GM18868 (cell line): ENCODE data around the gene AKR1C2.
"Not testable (repeated sequence)": the region's sequence is repeated elsewhere in the genome, so short reads cannot be mapped to it uniquely, and the experiment has no call there.

Experiments used
- ATAC-seq: cut with Tn5 transposase; IDR thresholded peaks from one replicate; pipeline ENCODE4 v1.9.1; 2021; ENCODE audit warnings: mild to moderate bottlenecking, moderate library complexity; ENCODE audit not compliant: unreplicated experiment

Gene AKR1C2

DNA sequence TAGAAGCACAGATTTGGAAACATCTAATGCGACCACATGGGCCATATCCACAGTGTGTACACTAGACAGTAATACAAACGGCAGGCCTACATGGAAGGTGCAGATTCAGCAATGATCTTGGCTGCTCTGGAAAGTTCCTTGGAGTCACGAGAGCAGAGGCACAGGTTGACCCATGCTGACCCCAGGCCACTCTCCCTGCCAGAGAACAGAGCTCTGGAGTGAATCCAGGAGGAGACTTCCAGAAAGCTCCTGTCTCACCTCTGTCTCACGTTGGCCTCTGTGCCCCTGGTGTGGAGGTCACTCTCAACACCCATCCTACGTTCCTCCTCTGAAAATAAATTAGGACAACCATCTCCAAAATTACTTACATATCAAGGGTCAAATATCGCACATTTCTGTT is 12.2 kb downstream of the AKR1C2 start:
- not testable (repeated sequence) for ATAC-seq

- ATAC-seq = no peak
Observed at GRCh38 chr10:4990217-4990616, 13.4 kb downstream of the AKR1C2 start.

DNA sequence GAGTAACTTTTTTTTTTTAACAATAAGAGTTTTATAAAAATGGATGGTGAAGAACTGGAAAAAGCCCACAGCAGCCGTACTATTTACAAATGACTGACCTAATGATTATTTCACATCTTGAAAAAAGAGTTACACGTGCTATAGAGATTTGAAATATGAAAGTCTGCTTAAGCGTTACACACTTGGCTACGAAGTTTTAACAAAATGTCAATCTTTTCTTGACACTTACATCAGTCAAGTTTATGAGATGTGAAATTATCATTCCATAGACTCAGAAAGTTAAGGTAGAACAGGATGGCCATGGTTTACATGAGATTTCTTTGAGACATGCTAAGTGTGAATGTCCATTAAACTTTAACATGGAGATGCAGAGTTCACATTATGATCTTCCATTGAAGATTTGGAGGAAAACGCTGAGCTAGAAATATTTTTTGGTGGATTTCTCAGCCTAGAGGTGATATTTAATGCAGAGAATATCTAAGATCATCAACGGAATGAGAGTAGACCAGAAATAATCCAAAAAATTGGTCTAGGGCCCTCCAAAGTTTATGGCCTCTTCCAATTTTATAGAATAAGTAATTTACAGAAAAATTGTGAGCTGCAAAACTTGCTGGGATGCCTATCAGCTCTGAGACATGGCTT is 15.5 kb downstream of the AKR1C2 start:
- ATAC-seq = not testable (repeated sequence)

GRCh38 chr10:4984971-4985594 is 18.6 kb downstream of the AKR1C2 start:
- ATAC-seq = no peak

- ATAC-seq = no peak
Observed at GRCh38 chr10:4984223-4984622, 19.4 kb downstream of the AKR1C2 start.

GRCh38 chr10:4983615-4984216 is 19.9 kb downstream of the AKR1C2 start:
- no peak for ATAC-seq

DNA sequence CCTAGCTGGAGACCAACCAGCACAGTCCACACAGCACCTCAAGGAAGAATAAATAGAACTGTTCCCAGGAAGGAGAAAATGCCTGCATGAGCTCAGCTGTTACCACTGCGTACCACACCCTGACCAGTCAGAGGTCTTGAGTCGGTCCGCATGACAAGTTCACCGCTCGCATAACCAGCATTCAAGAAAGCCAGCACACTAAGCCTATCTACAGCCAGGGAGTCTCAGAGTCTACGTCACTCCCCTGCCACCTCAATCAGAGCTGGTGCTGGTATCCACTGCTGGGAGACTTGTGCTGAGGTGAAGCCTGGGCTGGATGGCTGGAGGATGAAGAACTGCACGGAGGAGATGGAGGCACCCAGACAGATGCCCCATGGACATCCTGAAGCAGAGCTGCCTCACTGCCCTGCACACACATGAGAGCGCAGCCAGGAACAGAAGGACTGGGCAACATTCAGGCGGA is 20.9 kb downstream of the AKR1C2 start:
- ATAC-seq = no peak

- no peak for ATAC-seq
Observed at GRCh38 chr10:4981722-4982471, 21.8 kb downstream of the AKR1C2 start.

DNA sequence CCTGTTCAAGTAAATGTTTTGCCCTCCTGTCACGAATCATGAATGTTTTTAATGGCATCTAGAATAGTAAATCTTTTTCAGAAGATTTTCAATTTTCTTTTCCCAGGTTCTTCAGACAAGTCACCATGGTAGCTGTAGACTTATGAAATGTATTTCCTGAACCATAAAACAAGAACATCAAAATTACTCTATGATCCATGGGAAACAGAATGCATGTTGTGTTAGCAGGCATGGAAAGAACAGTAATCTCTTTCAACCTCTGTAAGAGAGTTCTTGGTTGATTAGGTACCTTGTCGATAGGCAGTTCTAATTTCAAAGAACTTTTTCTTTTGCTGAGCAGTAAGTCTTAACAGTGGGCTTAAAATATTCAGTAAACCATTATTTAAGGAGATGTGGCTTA is 22.9 kb downstream of the AKR1C2 start:
- ATAC-seq = no peak

- ATAC-seq = no peak
Observed at GRCh38 chr10:4978870-4979269, 24.8 kb downstream of the AKR1C2 start.

DNA sequence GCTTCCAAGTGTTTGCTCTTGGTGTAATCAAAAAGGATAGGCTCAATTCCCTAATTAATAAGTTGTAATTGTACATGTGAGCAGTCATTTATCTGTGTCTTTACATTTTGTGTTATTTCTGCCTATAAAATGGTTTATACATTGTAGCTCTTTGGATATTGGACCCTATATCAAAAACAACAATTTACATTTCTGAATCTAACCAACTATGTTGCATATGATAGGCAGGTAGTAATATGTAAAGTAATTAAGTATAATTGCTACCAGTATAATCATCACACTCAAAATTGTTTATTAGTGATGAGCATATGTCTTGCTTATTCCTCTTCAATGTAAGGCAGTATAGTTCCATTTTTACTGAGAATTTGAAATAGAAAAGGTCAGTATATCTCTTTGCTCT is 26.6 kb downstream of the AKR1C2 start:
- no peak for ATAC-seq

DNA sequence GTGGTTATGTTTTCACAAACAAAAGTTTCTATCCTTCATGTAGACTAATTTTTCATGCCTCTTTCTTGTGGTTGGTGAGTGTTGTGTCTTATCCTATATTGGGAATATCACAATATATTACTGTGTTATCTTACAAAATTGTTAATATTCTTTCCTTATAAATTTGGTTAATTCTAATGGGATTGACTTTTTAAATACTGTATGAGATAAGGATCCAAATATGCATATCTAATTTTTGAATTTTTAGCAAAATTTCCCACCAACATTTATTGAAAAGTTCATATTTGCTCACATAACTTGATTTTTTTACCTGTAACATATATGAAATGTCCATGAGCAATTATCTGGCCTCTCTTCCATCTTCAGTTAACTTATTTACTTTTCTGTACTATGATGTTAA is 29.3 kb downstream of the AKR1C2 start:
- not testable (repeated sequence) for ATAC-seq

DNA sequence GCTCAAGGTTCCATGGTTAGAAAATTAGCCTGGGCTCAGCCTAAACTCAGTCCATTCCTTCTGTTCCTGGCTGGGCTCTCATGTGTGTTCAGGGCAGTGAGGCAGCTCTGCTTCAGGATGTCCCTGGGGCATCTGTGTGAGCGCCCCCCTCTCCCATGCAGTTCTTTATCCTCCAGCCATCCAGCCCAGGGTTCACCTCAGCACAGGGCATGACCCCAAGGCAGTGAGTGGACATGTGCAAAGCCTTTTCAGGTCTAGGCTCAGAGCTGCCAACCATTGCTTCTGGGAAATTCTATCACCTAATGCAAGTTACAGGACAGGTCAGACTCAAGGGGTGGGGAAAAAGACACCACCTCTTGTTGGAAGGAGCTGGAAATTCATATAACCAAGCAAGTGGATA is 30.4 kb downstream of the AKR1C2 start:
- ATAC-seq = not testable (repeated sequence)

DNA sequence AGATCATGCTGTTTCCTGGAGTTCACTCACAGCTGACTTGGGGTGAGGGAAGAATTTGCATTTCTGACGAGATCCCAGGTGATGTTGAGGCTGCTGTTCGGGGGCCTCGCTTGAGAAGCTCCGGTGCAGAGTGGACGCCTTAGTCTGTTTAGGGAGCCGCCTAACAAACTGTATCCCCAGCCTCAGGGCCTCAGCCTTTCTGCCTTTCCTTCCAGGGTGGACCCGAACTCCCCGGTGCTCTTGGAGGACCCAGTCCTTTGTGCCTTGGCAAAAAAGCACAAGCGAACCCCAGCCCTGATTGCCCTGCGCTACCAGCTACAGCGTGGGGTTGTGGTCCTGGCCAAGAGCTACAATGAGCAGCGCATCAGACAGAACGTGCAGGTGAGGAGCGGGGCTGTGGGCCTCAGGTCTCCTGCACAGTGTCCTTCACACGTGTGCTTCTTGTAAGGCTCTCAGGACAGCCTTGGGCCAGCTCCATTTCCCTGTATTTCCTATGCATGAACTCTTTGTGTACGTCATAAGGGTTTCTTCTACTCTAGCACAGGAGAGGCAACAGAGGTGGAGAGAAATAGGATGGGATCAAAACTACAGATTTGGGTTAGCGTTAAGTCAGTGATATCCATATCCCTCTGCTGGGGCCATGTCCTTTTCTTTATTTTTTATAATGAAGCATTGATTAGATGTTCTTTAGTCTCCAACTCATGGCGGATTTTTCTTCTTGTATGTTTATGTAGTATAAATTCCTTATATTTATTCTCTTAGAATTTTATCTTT is 31.1 kb downstream of the AKR1C2 start:
- ATAC-seq = not testable (repeated sequence)

GRCh38 chr10:4970362-4970761 is 33.3 kb downstream of the AKR1C2 start:
- not testable (repeated sequence) for ATAC-seq

DNA sequence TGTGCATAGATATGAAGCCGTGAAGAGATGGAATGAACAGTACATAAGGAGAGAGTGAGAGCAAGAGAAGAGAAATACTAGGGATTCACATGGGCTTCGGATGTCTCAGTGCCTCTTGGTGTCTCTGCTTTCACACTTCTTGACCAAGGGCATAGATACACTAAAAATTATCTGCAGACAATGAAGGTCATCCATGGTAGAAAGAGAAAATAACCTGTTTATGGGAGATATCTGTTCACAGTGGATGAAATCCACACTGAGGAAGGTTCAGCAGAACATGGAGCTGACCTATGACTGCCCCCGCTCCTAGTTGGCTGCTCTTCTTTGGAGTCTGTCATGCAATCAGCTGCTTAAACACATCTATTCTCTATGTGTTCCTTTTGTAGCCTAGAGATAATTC is 34.4 kb downstream of the AKR1C2 start:
- ATAC-seq = not testable (repeated sequence)

DNA sequence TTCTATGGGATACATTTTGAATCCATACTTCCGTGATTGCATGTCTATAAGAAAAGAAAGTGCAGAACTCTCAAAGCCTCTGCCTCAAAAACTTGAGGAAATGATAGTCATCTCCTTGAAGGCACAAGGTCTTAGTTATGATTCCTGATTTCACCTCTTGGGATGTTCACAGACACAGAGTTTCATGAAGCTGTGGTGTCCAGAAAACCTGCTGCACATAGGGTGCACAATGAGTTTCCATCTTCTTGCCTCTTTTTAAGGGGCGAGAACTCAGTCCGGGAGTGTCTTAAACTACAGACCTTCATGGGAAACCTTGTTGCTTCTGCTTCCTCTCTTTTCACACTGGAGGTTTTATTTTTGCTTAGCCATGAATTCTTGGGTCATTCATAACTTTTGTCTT is 36.5 kb downstream of the AKR1C2 start:
- ATAC-seq = not testable (repeated sequence)

- ATAC-seq = not testable (repeated sequence)
Observed at GRCh38 chr10:4965763-4966162, 37.9 kb downstream of the AKR1C2 start.

- not testable (repeated sequence) for ATAC-seq
Observed at GRCh38 chr10:4963815-4964154, 39.9 kb downstream of the AKR1C2 start.

DNA sequence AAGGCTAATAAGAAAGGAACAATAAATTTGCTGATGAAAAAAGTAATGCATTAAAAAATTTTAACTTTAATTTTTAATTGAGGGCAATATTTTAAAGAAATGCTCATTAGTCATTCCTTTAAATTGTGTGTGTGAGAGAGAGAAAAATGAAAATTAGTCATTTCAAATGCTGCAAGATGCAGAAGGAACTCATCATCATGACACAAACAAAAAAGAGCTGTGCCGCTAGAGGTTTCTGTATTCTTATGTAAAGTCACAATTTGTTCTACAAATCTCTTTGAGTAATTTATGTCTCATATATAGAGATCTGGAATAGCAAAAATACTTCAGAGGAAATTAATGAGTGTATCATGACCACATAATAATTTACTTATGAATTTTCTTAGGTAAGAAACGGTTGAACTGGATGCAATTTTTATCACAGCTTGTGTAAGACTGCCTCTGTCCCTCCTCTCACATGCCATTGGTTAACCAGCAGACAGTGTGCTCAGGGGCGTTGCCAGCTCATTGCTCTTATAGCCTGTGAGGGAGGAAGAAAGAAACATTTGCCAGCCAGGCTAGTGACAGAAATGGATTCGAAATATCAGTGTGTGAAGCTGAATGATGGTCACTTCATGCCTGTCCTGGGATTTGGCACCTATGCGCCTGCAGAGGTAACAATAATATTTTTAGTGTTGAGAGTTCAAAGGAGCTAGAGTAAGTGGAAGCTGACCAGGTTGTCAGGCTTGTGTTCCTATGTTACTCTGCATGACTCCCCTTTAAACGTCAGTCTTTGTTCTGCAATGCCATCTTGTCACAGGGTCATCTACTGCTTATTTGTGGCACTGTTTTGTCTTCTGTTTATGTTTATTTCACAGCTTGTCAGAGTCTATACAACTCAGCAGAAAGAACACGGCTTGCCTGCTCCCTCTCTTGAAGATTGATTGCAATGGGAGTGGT is 40.5 kb downstream of the AKR1C2 start, which contains the start of gene AKR1C1:
TSS of gene AKR1C1 (plus strand) at position 540 of the 939 bp plus-strand sequence. CDS start at position 570, 30 bp downstream.
- not testable (repeated sequence) for ATAC-seq
